Tibial nerve (tissue), 4 donors: ENCODE data around the gene PCCB.

ENCODE experiments used
- EP300 ChIP-seq, 2 donors: sonication (generic); formaldehyde crosslinking; IDR thresholded peaks; one replicate each; pipeline ENCODE4 v1.6.1; 2017; ENCODE audit warnings: antibody characterized with exemption in 2 of 2, mild to moderate bottlenecking in 1 of 2
- POLR2A ChIP-seq, 2 donors: fragments of 450-650 bp; IDR thresholded peaks; one replicate each; pipeline ENCODE4 v1.6.1; 2017; ENCODE audit warnings: antibody characterized with exemption in 2 of 2, mild to moderate bottlenecking in 2 of 2, moderate library complexity in 2 of 2
- TF ChIP-seq, protein P1 (sequence below), 5 experiments: fragments of 200-600 bp in 3 of 5; fragments of 450-650 bp in 2 of 5; sonication (generic) in 3 of 5; IDR thresholded peaks; one replicate each; pipeline ENCODE4 v1.5.1; 2016 to 2019; ENCODE audit warnings: antibody characterized with exemption in 5 of 5, mild to moderate bottlenecking in 3 of 5, moderate library complexity in 2 of 5

GRCh38 chr3:136350132-136350531, 100.0 kb downstream of the PCCB start:
- TF ChIP-seq, protein P1, sequence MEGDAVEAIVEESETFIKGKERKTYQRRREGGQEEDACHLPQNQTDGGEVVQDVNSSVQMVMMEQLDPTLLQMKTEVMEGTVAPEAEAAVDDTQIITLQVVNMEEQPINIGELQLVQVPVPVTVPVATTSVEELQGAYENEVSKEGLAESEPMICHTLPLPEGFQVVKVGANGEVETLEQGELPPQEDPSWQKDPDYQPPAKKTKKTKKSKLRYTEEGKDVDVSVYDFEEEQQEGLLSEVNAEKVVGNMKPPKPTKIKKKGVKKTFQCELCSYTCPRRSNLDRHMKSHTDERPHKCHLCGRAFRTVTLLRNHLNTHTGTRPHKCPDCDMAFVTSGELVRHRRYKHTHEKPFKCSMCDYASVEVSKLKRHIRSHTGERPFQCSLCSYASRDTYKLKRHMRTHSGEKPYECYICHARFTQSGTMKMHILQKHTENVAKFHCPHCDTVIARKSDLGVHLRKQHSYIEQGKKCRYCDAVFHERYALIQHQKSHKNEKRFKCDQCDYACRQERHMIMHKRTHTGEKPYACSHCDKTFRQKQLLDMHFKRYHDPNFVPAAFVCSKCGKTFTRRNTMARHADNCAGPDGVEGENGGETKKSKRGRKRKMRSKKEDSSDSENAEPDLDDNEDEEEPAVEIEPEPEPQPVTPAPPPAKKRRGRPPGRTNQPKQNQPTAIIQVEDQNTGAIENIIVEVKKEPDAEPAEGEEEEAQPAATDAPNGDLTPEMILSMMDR (IDR thresholded peaks at IDR 0.05), result no peak
- TF ChIP-seq POLR2A (IDR thresholded peaks at IDR 0.05) (no peak), EP300 (IDR thresholded peaks at IDR 0.05) (no peak)
